Stimulated activated CD4-positive, alpha-beta T cell treated with anti-CD3 and anti-CD28 coated beads, TNF-alpha, amount 100 ng/mL, for 1 hour (primary cell): ENCODE measurements around the gene GPR150.
"Not testable (repeated sequence)": the region's sequence is repeated elsewhere in the genome, so short reads cannot be mapped to it uniquely, and the experiment has no call there.

Experiments used
- DNase-seq, 3 donors: peaks; one replicate each; pipeline ENCODE4 v3.0.0-alpha.2; 2020; ENCODE audit warnings: low read depth in 3 of 3, low spot score in 1 of 3

The GPR150 gene

GRCh38 chr5:95623706-95624105 is 3.8 kb downstream of the GPR150 start:
- no peak for DNase-seq

- DNase-seq: no peak
Observed at GRCh38 chr5:95624368-95624767, 4.5 kb downstream of the GPR150 start.

- DNase-seq: no peak
Observed at GRCh38 chr5:95626701-95627100, 6.8 kb downstream of the GPR150 start.

GRCh38 chr5:95627971-95628810 is 8.3 kb downstream of the GPR150 start:
- no peak for DNase-seq

GRCh38 chr5:95628933-95629332 is 9.0 kb downstream of the GPR150 start:
- no peak for DNase-seq

- no peak for DNase-seq
Observed at GRCh38 chr5:95630394-95630917, 10.6 kb downstream of the GPR150 start.

GRCh38 chr5:95631255-95631958 is 11.5 kb downstream of the GPR150 start:
- DNase-seq: no peak

GRCh38 chr5:95631991-95632675 is 12.2 kb downstream of the GPR150 start:
- peak; percentile 39 to 42 (median 42) for DNase-seq

- not testable (repeated sequence) for DNase-seq
Observed at GRCh38 chr5:95632942-95633341, 13.1 kb downstream of the GPR150 start.

- DNase-seq: no peak
Observed at GRCh38 chr5:95633671-95634070, 13.8 kb downstream of the GPR150 start.

- no peak for DNase-seq
Observed at GRCh38 chr5:95634081-95634480, 14.2 kb downstream of the GPR150 start.

- DNase-seq: no peak
Observed at GRCh38 chr5:95638632-95639031, 18.7 kb downstream of the GPR150 start.

- no peak for DNase-seq
Observed at GRCh38 chr5:95641741-95642220, 21.9 kb downstream of the GPR150 start.

GRCh38 chr5:95643152-95643551 is 23.3 kb downstream of the GPR150 start:
- DNase-seq: no peak

- no peak for DNase-seq
Observed at GRCh38 chr5:95644351-95645042, 24.6 kb downstream of the GPR150 start.

GRCh38 chr5:95646226-95646568 is 26.3 kb downstream of the GPR150 start:
- DNase-seq: not testable (repeated sequence)

GRCh38 chr5:95646569-95647431 is 26.9 kb downstream of the GPR150 start, which contains the start of gene RFESD:
Gene RFESD, plus strand, starts transcription at chr5:95646777. Its CDS starts 5,495 bp downstream, at chr5:95652272.
- peak; percentile 72 to 89 (median 80) for DNase-seq

- DNase-seq: no peak
Observed at GRCh38 chr5:95647886-95648860, 28.3 kb downstream of the GPR150 start.

GRCh38 chr5:95649274-95649673 is 29.4 kb downstream of the GPR150 start:
- DNase-seq: no peak
